T-cell (primary cell): Measurements from ENCODE around the gene TSKU. TPM values are rescaled to one million over a fixed set of nuclear protein-coding genes. Genes with fewer than 3 reads are reported as not detected.

ENCODE experiments used
- ATAC-seq, 4 experiments: fragments of 200-7000 bp in 3 of 4; fragments of 150-1000 bp in 1 of 4; cut with Tn5 transposase; replicated peaks in 1 of 4; 1 replicate in 3 of 4; 2 replicates in 1 of 4; pipeline ENCODE4 v1.10.0; 2021; ENCODE audit warnings: moderate library complexity in 3 of 4, mild to moderate bottlenecking in 2 of 4, moderate number of reproducible peaks in 1 of 4
- CTCF ChIA-PET, 2 donors: fragments of 300-600 bp; sonication (Branson Sonifier 250); formaldehyde crosslinking; loops; one replicate each; lab custom pipeline; 2022; ENCODE audit warnings: antibody characterized with exemption in 2 of 2; lab: Charles Lee
- POLR2A ChIA-PET, 2 donors: fragments of 300-600 bp; sonication (Branson Sonifier 250); formaldehyde crosslinking; loops; one replicate each; lab custom pipeline; 2022; ENCODE audit warnings: antibody characterized with exemption in 2 of 2; lab: Charles Lee
- DNase-seq, 35 experiments: peaks; one replicate each; pipeline versions ENCODE4 v3.0.0 to v3.0.0-alpha.2; 2013 to 2023
- H3K27ac ChIP-seq: one replicate; pipeline ENCODE4 v1.5.1; 2013; ENCODE audit warnings: low read length
- H3K27me3 ChIP-seq, 2 experiments: replicated peaks in 1 of 2; 1 replicate in 1 of 2; 2 replicates in 1 of 2; pipeline versions ENCODE4 v1.6.1 to v1.7.0; 2013; ENCODE audit warnings: low read length in 1 of 2, mixed read lengths in 1 of 2; ENCODE audit not compliant: control insufficient read depth in 2 of 2, insufficient read depth in 2 of 2; ENCODE audit errors: extremely low read depth in 1 of 2
- H3K36me3 ChIP-seq, 2 donors: 1 replicate in 1 of 2; 2 replicates in 1 of 2; pipeline versions ENCODE4 v1.6.1 to v1.7.0; 2013; ENCODE audit warnings: low read length in 1 of 2; ENCODE audit not compliant: control insufficient read depth in 2 of 2, insufficient read depth in 1 of 2; ENCODE audit errors: extremely low read depth in 1 of 2
- H3K4me1 ChIP-seq, 2 experiments: 1 replicate in 1 of 2; 2 replicates in 1 of 2; pipeline versions ENCODE4 v1.6.1 to v1.7.0; 2013; ENCODE audit warnings: low read length in 2 of 2, mixed read lengths in 1 of 2; ENCODE audit not compliant: insufficient read depth in 2 of 2, control insufficient read depth in 1 of 2; ENCODE audit errors: extremely low read depth in 1 of 2
- H3K4me3 ChIP-seq, 2 donors: 1 replicate in 1 of 2; 2 replicates in 1 of 2; pipeline versions ENCODE4 v1.5.1 to v1.7.0; 2013; ENCODE audit warnings: mild to moderate bottlenecking in 2 of 2, low read length in 1 of 2, moderate library complexity in 1 of 2; ENCODE audit not compliant: control insufficient read depth in 1 of 2; ENCODE audit errors: extremely low read depth in 1 of 2
- H3K9me3 ChIP-seq: 2 replicates; pipeline ENCODE4 v1.7.0; 2013
- H3K27ac Mint-ChIP-seq, 2 donors: one replicate each; pipeline ENCODE4 v1.8.0; 2020 to 2021; ENCODE audit warnings: mild to moderate bottlenecking in 2 of 2, mixed read lengths in 2 of 2
- H3K27me3 Mint-ChIP-seq, 2 donors: one replicate each; pipeline ENCODE4 v1.8.0; 2021 to 2022; ENCODE audit warnings: mixed read lengths in 2 of 2
- H3K36me3 Mint-ChIP-seq: one replicate; pipeline ENCODE4 v1.8.0; 2021; ENCODE audit warnings: mixed read lengths
- H3K4me1 Mint-ChIP-seq, 3 donors: one replicate each; pipeline ENCODE4 v1.8.0; 2020 to 2022; ENCODE audit warnings: mixed read lengths in 3 of 3, mild to moderate bottlenecking in 1 of 3
- H3K4me3 Mint-ChIP-seq, 3 donors: one replicate each; pipeline ENCODE4 v1.8.0; 2020 to 2022; ENCODE audit warnings: mild to moderate bottlenecking in 3 of 3, mixed read lengths in 3 of 3, moderate library complexity in 3 of 3
- H3K9me3 Mint-ChIP-seq, 3 donors: one replicate each; pipeline ENCODE4 v1.8.0; 2020 to 2022; ENCODE audit warnings: mixed read lengths in 3 of 3
- WGBS: methylation state at CpG from one replicate; pipeline ENCODE4 v1.1.5; 2013; ENCODE audit warnings: missing lambda C conversion rate; ENCODE audit not compliant: insufficient coverage; 5-methylcytosine and 5-hydroxymethylcytosine counted together
- total RNA-seq, 35 experiments: library from RNA in 6 of 35; stranded (reverse) in 6 of 35; fragments of 120-200 nt in 1 of 35; gene quantifications; one replicate each; pipeline versions ENCODE4 v1.2.1 to v1.2.4 and lab custom pipeline; 2013 to 2026

Gene TSKU
- total RNA-seq, 5 donors from 2014 or later (not counting 1 experiment from before 2014, with no cell fraction given): 0.23 to 0.47 (median 0.32) TPM; not detected in 2

- ChIA-PET CTCF (no interaction called here), POLR2A (no interaction called here)
- Mint-ChIP-seq H3K4me1 (peaks cover 19 to 20% (median 20%) of the 10 kb centered on the region in 3 donors), H3K27me3 (peaks cover 0 to 3% of the 10 kb centered on the region in 2 donors), H3K4me3 (no peak overlapping the region), H3K9me3 (no peaks in the 10 kb centered on the region), H3K27ac (no peak overlapping the region), H3K36me3 (no peaks in the 10 kb centered on the region)
- Histone ChIP-seq H3K4me1 (peaks cover 8 to 21% of the 10 kb centered on the region in 2 experiments), H3K36me3 (no peaks in the 10 kb centered on the region), H3K4me3 (no peak overlapping the region), H3K27ac (no peak overlapping the region), H3K9me3 (no peaks in the 10 kb centered on the region), H3K27me3 (peaks cover 0 to 21% of the 10 kb centered on the region in 2 experiments)
- ATAC-seq (no peak), DNase-seq (no peak)
- 66% methylated on average over 3 of the region's 5 CpGs for WGBS
These were observed 19.4 kb upstream of the TSKU start for GRCh38 chr11:76763573-76764346.

GRCh38 chr11:76764941-76765665 is 18.1 kb upstream of the TSKU start:
- ChIA-PET POLR2A (no interaction called here), CTCF (no interaction called here)
- H3K9me3 ChIP-seq: no peaks in the 10 kb centered on the region
- H3K27ac ChIP-seq: no peak overlapping the region
- no peak overlapping the region for H3K27ac Mint-ChIP-seq
- no peak for ATAC-seq
- H3K4me1 ChIP-seq: peaks cover 8 to 24% of the 10 kb centered on the region in 2 experiments
- no peaks in the 10 kb centered on the region for H3K9me3 Mint-ChIP-seq
- peaks cover 0 to 24% of the 10 kb centered on the region in 2 experiments for H3K27me3 ChIP-seq
- peaks cover 0 to 3% of the 10 kb centered on the region in 2 donors for H3K27me3 Mint-ChIP-seq
- WGBS: 87% methylated on average over 4 of the region's 10 CpGs
- H3K4me1 Mint-ChIP-seq: peaks cover 21 to 25% (median 23%) of the 10 kb centered on the region in 3 donors
- no peak for DNase-seq
- H3K36me3 ChIP-seq: no peaks in the 10 kb centered on the region
- H3K36me3 Mint-ChIP-seq: no peaks in the 10 kb centered on the region
- no peak overlapping the region for H3K4me3 ChIP-seq
- H3K4me3 Mint-ChIP-seq: no peak overlapping the region

- peaks cover 0 to 3% of the 10 kb centered on the region in 2 donors for H3K27me3 Mint-ChIP-seq
- DNase-seq (no peak), ATAC-seq (no peak)
- ChIA-PET POLR2A (no interaction called here), CTCF (no interaction called here)
- H3K4me3 Mint-ChIP-seq: no peak overlapping the region
- H3K4me1 Mint-ChIP-seq: peaks cover 21 to 30% (median 23%) of the 10 kb centered on the region in 3 donors
- peaks cover 8 to 25% of the 10 kb centered on the region in 2 experiments for H3K4me1 ChIP-seq
- peaks cover 0 to 24% of the 10 kb centered on the region in 2 experiments for H3K27me3 ChIP-seq
- no peaks in the 10 kb centered on the region for H3K9me3 ChIP-seq
- H3K36me3 ChIP-seq: no peaks in the 10 kb centered on the region
- no peak overlapping the region for H3K27ac Mint-ChIP-seq
- H3K27ac ChIP-seq: no peak overlapping the region
- H3K4me3 ChIP-seq: no peak overlapping the region
- 78% methylated on average over 4 of the region's 5 CpGs for WGBS
- H3K36me3 Mint-ChIP-seq: no peaks in the 10 kb centered on the region
- H3K9me3 Mint-ChIP-seq: no peaks in the 10 kb centered on the region
These were observed 17.2 kb upstream of the TSKU start for GRCh38 chr11:76765863-76766350.

- Histone ChIP-seq H3K27ac (no peak overlapping the region), H3K9me3 (no peaks in the 10 kb centered on the region), H3K27me3 (peaks cover 0 to 20% of the 10 kb centered on the region in 2 experiments), H3K4me3 (no peak overlapping the region), H3K4me1 (peaks cover 8 to 27% of the 10 kb centered on the region in 2 experiments), H3K36me3 (no peaks in the 10 kb centered on the region)
- WGBS: 96% methylated on average over 5 of the region's 6 CpGs
- DNase-seq (no peak), ATAC-seq (no peak)
- Mint-ChIP-seq H3K4me1 (peaks cover 21 to 30% (median 24%) of the 10 kb centered on the region in 3 donors), H3K36me3 (no peaks in the 10 kb centered on the region), H3K4me3 (no peak overlapping the region), H3K27ac (no peak overlapping the region), H3K27me3 (peaks cover 0 to 3% of the 10 kb centered on the region in 2 donors), H3K9me3 (no peaks in the 10 kb centered on the region)
- ChIA-PET CTCF (no interaction called here), POLR2A (no interaction called here)
These were observed 16.6 kb upstream of the TSKU start for GRCh38 chr11:76766521-76766920.

- Histone ChIP-seq H3K9me3 (no peaks in the 10 kb centered on the region), H3K4me1 (peaks cover 10 to 27% of the 10 kb centered on the region in 2 experiments), H3K27me3 (peaks cover 0 to 15% of the 10 kb centered on the region in 2 experiments), H3K27ac (no peak overlapping the region), H3K36me3 (no peaks in the 10 kb centered on the region), H3K4me3 (no peak overlapping the region)
- ChIA-PET CTCF (no interaction called here), POLR2A (no interaction called here)
- ATAC-seq: no peak
- H3K4me1 Mint-ChIP-seq: peaks cover 26 to 34% (median 30%) of the 10 kb centered on the region in 3 donors
- no peak for DNase-seq
- H3K9me3 Mint-ChIP-seq: no peaks in the 10 kb centered on the region
- peak overlapping the region in 1 of 2 donors; percentile 42 for H3K27ac Mint-ChIP-seq
- H3K27me3 Mint-ChIP-seq: peaks cover under 1 to 3% of the 10 kb centered on the region in 2 donors
- H3K36me3 Mint-ChIP-seq: no peaks in the 10 kb centered on the region
- H3K4me3 Mint-ChIP-seq: no peak overlapping the region
- 71% methylated on average over 5 of the region's 5 CpGs for WGBS
These were observed 15.5 kb upstream of the TSKU start for GRCh38 chr11:76767659-76768058.

- no peak overlapping the region for H3K27ac ChIP-seq
- POLR2A ChIA-PET: no interaction called here
- Mint-ChIP-seq H3K4me1 (peaks cover 26 to 34% (median 30%) of the 10 kb centered on the region in 3 donors), H3K36me3 (no peaks in the 10 kb centered on the region), H3K9me3 (no peaks in the 10 kb centered on the region), H3K4me3 (peak overlapping the region in 1 of 3 donors; percentile 49), H3K27ac (peak overlapping the region; percentile 60 to 80), H3K27me3 (peaks cover 1 to 3% of the 10 kb centered on the region in 2 donors)
- no peaks in the 10 kb centered on the region for H3K9me3 ChIP-seq
- WGBS: 40% methylated on average over 5 of the region's 7 CpGs
- CTCF ChIA-PET: no interaction called here
- H3K36me3 ChIP-seq: no peaks in the 10 kb centered on the region
- peaks cover 0 to 8% of the 10 kb centered on the region in 2 experiments for H3K27me3 ChIP-seq
- peak; percentile 50 to 78 (median 58) for ATAC-seq
- peaks cover 10 to 27% of the 10 kb centered on the region in 2 experiments for H3K4me1 ChIP-seq
- H3K4me3 ChIP-seq: no peak overlapping the region
- peak in 4 of 35 experiments; percentile 5 to 36 (median 13) for DNase-seq
These were observed 14.9 kb upstream of the TSKU start for GRCh38 chr11:76768088-76768908.
